ENCODE data around the gene CRHBP.
"Not testable (repeated sequence)": the region's sequence is repeated elsewhere in the genome, so short reads cannot be mapped to it uniquely, and the experiment has no call there.

CRHBP gene

GRCh38 chr5:76952795-76953536, at the start of gene CRHBP:
CRHBP (plus strand) TSS chr5:76953045; CDS start chr5:76953135, 90 bp downstream.
- DNase-seq (ENCODE audit: low spot score), result no peak
- no peak for FAIRE-seq

GRCh38 chr5:76908166-76908565, 44.7 kb upstream of the CRHBP start:
- FAIRE-seq (no peak), DNase-seq (ENCODE audit: low spot score) (no peak)

- not testable (repeated sequence) for FAIRE-seq; DNase-seq (ENCODE audit: low spot score)
Observed at GRCh38 chr5:76910344-76910933, 42.4 kb upstream of the CRHBP start.

- not testable (repeated sequence) for FAIRE-seq; DNase-seq (ENCODE audit: low spot score)
Observed at GRCh38 chr5:76914671-76915070, 38.2 kb upstream of the CRHBP start.

GRCh38 chr5:76918539-76918938, 34.3 kb upstream of the CRHBP start:
- FAIRE-seq, result no peak
- DNase-seq (ENCODE audit: low spot score), result no peak

- FAIRE-seq (no peak), DNase-seq (ENCODE audit: low spot score) (no peak)
Observed at GRCh38 chr5:76920491-76920890, 32.4 kb upstream of the CRHBP start.

- DNase-seq (ENCODE audit: low spot score), result no peak
- FAIRE-seq, result no peak
Observed at GRCh38 chr5:76926329-76927105, 26.3 kb upstream of the CRHBP start.

- no peak for DNase-seq (ENCODE audit: low spot score)
- FAIRE-seq, result no peak
Observed at GRCh38 chr5:76927961-76928360, 24.9 kb upstream of the CRHBP start.

- no peak for DNase-seq (ENCODE audit: low spot score)
- no peak for FAIRE-seq
Observed at GRCh38 chr5:76930083-76930482, 22.8 kb upstream of the CRHBP start.

- no peak for FAIRE-seq
- DNase-seq (ENCODE audit: low spot score), result no peak
Observed at GRCh38 chr5:76938177-76938576, 14.7 kb upstream of the CRHBP start.

- DNase-seq (ENCODE audit: low spot score), result no peak
- FAIRE-seq, result no peak
Observed at GRCh38 chr5:76941000-76941399, 11.8 kb upstream of the CRHBP start.

- DNase-seq (ENCODE audit: low spot score), result no peak
- FAIRE-seq, result no peak
Observed at GRCh38 chr5:76941442-76941841, 11.4 kb upstream of the CRHBP start.

GRCh38 chr5:76942581-76942980, 10.3 kb upstream of the CRHBP start:
- DNase-seq (ENCODE audit: low spot score), result no peak

GRCh38 chr5:76943006-76943405, 9.8 kb upstream of the CRHBP start:
- no peak for FAIRE-seq
- DNase-seq (ENCODE audit: low spot score), result no peak

More at GRCh38 chr5:76942581-76942980, 10.3 kb upstream of the CRHBP start:
- no peak for FAIRE-seq

GRCh38 chr5:76944638-76945037, 8.2 kb upstream of the CRHBP start:
- no peak for DNase-seq (ENCODE audit: low spot score)
- FAIRE-seq, result no peak

GRCh38 chr5:76945238-76945637, 7.6 kb upstream of the CRHBP start:
- DNase-seq (ENCODE audit: low spot score); FAIRE-seq: not testable (repeated sequence)

- FAIRE-seq (no peak), DNase-seq (ENCODE audit: low spot score) (no peak)
Observed at GRCh38 chr5:76946090-76946489, 6.8 kb upstream of the CRHBP start.

GRCh38 chr5:76947082-76947503, 5.8 kb upstream of the CRHBP start:
- FAIRE-seq (no peak), DNase-seq (ENCODE audit: low spot score) (no peak)

- FAIRE-seq (no peak), DNase-seq (ENCODE audit: low spot score) (no peak)
Observed at GRCh38 chr5:76953551-76954382, 922 bp downstream of the CRHBP start.

- FAIRE-seq (no peak), DNase-seq (ENCODE audit: low spot score) (no peak)
Observed at GRCh38 chr5:76954383-76954763, 1.5 kb downstream of the CRHBP start.

GRCh38 chr5:76956033-76956432, 3.2 kb downstream of the CRHBP start:
- DNase-seq (ENCODE audit: low spot score) (no peak), FAIRE-seq (no peak)
